LNCAP (cell line): ENCODE measurements around the gene TMEM51.

Source experiments
- TF ChIP-seq, protein P1 (sequence below): fragments of 450-650 bp; IDR thresholded peaks from 2 replicates; pipeline ENCODE4 v1.5.1; 2017; ENCODE audit warnings: mild to moderate bottlenecking

TMEM51 gene

DNA sequence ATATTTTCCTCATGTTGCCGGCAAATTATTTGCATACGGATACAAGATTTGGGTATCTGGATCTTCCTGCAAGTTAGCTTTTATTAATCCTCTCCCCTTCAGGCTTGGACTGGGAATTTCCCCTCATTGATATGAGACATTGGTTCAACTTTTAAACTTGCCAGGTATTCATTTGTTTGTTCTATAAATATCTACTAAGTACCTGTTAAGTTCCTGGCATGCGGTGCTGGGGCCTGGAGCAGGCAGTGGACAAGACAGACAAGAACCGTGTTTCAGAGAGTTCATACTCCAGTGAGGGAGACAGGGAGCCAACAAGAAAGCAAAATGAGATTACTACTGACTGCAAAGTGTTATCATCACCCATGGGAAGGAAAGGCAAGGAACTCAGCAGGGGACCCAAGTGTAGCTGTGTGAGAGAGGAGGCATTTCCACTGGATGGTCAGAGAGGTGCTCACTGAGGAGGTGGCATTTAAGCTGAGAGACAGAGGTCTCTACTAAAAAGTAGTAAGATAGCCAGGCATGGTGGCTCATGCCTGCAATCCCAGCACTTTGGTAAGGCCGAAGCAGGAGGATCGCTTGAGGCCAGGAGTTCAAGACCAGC, 54.4 kb downstream of the TMEM51 start:
- TF ChIP-seq, protein P1, sequence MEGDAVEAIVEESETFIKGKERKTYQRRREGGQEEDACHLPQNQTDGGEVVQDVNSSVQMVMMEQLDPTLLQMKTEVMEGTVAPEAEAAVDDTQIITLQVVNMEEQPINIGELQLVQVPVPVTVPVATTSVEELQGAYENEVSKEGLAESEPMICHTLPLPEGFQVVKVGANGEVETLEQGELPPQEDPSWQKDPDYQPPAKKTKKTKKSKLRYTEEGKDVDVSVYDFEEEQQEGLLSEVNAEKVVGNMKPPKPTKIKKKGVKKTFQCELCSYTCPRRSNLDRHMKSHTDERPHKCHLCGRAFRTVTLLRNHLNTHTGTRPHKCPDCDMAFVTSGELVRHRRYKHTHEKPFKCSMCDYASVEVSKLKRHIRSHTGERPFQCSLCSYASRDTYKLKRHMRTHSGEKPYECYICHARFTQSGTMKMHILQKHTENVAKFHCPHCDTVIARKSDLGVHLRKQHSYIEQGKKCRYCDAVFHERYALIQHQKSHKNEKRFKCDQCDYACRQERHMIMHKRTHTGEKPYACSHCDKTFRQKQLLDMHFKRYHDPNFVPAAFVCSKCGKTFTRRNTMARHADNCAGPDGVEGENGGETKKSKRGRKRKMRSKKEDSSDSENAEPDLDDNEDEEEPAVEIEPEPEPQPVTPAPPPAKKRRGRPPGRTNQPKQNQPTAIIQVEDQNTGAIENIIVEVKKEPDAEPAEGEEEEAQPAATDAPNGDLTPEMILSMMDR = no peak

DNA sequence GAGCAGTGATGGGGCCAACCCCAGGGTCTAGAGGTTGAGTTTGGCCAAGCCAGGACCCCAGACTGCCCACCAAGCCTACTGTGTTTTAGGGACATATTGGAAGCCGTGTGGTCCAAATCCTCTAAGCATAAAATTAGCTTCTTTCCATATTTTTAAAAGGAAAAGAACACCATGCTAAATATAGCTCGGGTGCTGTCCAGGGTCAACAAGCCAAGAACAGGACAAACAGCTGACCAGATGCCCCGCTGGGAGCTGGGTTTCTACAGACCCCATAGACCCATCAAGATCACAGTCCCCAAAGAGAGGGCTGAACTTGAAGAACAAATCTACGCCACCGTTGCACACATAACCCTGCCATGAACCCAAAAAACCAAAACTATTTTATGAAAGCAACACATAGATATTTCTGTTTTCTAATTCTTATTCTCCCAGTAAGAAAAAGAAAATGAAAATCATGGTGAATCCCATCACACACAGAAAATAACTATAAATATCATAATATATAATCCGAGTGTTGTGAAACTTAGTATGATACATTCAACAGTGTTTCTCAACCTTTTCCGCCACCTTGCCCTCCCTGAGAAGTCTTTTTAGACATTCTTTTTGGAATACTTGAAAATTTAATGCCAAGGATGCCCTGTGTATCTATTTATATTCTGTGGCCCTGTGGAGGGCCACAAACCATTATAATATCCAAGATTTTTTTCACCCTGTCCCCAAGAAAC, 57.3 kb downstream of the TMEM51 start:
- TF ChIP-seq, protein P1 = no peak

GRCh38 chr1:15211424-15211823, 57.9 kb downstream of the TMEM51 start:
- TF ChIP-seq, protein P1 = no peak

- TF ChIP-seq, protein P1 = no peak
Observed at GRCh38 chr1:15212216-15212953, 58.8 kb downstream of the TMEM51 start.

DNA sequence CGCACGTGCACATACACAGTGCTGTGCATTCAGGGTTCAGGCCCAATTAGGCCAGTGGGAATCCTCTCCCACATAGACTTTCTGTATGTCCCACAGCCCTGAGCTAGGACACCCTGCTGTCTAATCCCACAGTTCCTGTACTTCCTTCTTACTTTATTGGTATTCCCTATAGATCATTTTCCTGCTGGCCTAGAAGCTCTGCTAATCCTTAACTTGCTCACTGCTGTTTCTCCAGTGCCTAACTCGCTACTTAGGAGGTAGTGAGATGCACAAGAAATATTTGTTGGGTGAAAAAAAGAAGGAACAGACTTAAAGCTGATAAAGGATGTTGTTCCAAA, 59.4 kb downstream of the TMEM51 start:
- TF ChIP-seq, protein P1 = no peak

DNA sequence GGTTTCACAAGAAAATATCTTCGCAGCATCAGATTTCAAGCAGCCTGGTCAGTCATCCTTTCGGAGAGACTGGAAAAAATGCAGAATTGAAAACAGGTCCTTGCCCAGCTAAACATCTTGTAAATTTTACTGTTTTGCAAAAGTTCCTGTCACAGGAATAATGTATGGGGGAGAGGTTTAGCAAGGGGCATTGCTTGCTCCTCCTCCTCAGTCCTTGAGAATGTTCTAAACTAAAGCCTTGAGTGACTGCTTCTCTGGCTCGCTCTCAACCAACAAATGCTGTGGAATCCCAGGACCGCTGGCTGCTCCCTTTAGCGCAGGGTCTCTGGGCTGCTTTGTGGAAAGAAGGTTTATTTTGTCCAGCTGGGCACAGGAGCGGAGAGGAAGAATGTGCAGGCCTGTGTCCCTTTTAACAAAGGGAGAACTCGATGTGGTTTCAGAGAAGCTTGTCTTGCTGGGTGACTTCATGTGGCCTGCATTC, 59.8 kb downstream of the TMEM51 start:
- TF ChIP-seq, protein P1 = no peak

DNA sequence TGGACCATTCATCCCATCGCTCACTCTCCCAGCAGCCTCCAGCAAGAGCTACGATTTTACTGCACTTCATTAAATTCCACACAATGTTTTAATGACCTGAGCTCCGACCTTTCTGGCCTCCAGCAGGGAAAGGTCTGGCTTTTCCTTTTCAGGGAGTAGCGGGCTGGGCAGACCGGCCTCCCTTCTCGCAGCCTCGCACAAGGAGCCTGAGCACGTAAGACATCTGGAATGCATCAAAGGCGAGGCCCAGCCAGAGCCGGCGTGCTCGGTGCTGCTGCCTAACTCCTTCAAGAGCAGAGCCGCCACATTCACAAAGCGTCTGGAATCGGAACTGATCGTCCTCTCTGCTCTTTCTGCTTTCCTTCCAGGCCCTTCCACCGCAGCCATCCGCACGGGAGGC, 61.0 kb downstream of the TMEM51 start:
- TF ChIP-seq, protein P1 = no peak
